BLaER1 (cell line): Measurements from ENCODE around the gene ANTXR2.

Source experiments
- H3K27ac ChIP-seq: shearing (Covaris generic); formaldehyde crosslinking; 2 replicates; pipeline ENCODE4 v1.8.1; 2022
- H3K27me3 ChIP-seq: shearing (Covaris generic); formaldehyde crosslinking; 2 replicates; pipeline ENCODE4 v1.8.1; 2022
- H3K36me3 ChIP-seq: shearing (Covaris generic); formaldehyde crosslinking; 2 replicates; pipeline ENCODE4 v1.8.1; 2022
- H3K4me1 ChIP-seq: shearing (Covaris generic); formaldehyde crosslinking; 2 replicates; pipeline ENCODE4 v1.8.1; 2022
- H3K4me2 ChIP-seq: shearing (Covaris generic); formaldehyde crosslinking; 2 replicates; pipeline ENCODE4 v1.8.1; 2022
- H3K4me3 ChIP-seq: shearing (Covaris generic); formaldehyde crosslinking; 2 replicates; pipeline ENCODE4 v1.8.1; 2022
- H3K9ac ChIP-seq: shearing (Covaris generic); formaldehyde crosslinking; 2 replicates; pipeline ENCODE4 v1.8.1; 2022
- H3K9me3 ChIP-seq: shearing (Covaris generic); formaldehyde crosslinking; 2 replicates; pipeline ENCODE4 v1.8.1; 2022
- H4K20me1 ChIP-seq: shearing (Covaris generic); formaldehyde crosslinking; 2 replicates; pipeline ENCODE4 v1.8.1; 2022
- Cebpa-rat ChIP-seq: shearing (Covaris generic); IDR thresholded peaks from 2 replicates; pipeline ENCODE4 v1.8.1; 2022

The ANTXR2 gene

DNA sequence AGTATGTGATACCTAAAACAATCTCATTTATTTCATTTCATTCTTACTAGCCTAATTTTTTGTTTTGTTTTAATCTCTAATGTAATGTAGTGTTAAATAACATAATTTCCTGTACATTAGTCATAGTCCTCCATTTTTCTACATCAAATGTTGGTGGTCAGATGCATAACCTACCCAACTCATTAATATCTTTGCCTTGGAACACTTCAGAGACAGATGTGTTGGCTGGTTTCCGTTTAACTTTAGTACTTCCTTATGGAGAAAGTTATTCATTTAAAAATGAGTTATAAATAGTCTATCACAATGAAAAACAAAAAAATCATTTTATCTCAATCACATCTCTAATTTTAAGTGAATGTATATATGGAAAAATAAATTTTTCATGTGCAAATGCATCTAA lies 190.2 kb downstream of the ANTXR2 start:
- no peak for TF ChIP-seq Cebpa-rat
- no peaks in the 10 kb centered on the region for H3K36me3 ChIP-seq
- H3K27me3 ChIP-seq, result no peaks in the 10 kb centered on the region
- no peak overlapping the region for H3K4me2 ChIP-seq
- H3K4me1 ChIP-seq, result 0 out of 2 replicates have a peak, but pooled peaks cover 4% of the 10 kb centered on the region
- no peak overlapping the region for H3K9ac ChIP-seq
- H3K4me3 ChIP-seq, result no peak overlapping the region
- no peaks in the 10 kb centered on the region for H3K9me3 ChIP-seq
- no peak overlapping the region for H3K27ac ChIP-seq
- no peaks in the 10 kb centered on the region for H4K20me1 ChIP-seq

DNA sequence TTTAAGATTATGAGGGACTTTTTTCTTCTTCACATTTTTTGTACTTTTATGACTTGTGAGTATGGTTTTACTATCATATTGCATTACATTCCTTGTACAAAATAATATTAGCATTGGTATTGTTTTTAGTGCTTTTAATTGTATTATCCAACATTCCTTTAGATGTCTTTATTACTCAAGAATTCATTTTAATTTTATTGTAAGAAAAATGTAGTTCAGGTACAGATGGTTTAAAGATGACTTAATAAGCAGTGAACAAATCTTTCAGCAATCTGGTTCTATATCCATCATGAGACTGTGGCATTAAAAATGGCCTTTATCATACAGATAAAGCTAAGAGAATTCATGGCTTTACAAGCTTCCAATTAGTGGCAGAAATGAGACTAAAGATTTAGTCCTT lies 191.6 kb downstream of the ANTXR2 start:
- Histone ChIP-seq H3K4me1 (0 out of 2 replicates have a peak, but pooled peaks cover 2% of the 10 kb centered on the region), H3K4me2 (no peak overlapping the region), H3K27me3 (no peaks in the 10 kb centered on the region), H3K9ac (no peak overlapping the region), H3K27ac (no peak overlapping the region), H3K4me3 (no peak overlapping the region), H4K20me1 (no peaks in the 10 kb centered on the region), H3K9me3 (no peaks in the 10 kb centered on the region), H3K36me3 (no peaks in the 10 kb centered on the region)
- no peak for TF ChIP-seq Cebpa-rat

DNA sequence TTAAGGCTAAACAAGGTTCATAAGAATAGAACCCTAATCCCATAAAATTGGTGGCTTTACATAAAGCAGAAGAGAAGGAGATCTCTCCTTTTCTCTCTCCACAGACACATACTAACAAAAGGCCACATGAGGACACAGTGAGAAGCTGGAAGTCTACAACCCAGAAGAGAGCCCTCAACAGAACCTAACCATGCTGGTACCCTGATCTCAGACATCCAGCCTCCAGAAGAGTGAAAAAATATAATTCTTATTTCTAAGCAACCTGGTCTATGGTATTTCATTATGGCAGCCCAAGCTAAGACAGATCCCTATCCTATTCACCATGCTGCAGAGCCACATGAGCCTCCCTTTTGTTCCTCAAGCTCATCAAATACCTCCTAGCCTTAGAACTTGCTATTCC lies 195.5 kb downstream of the ANTXR2 start:
- no peak for TF ChIP-seq Cebpa-rat
- Histone ChIP-seq H3K4me3 (no peak overlapping the region), H3K27me3 (no peaks in the 10 kb centered on the region), H3K9ac (no peak overlapping the region), H3K27ac (no peak overlapping the region), H4K20me1 (no peaks in the 10 kb centered on the region), H3K4me1 (no peaks in the 10 kb centered on the region), H3K36me3 (no peaks in the 10 kb centered on the region), H3K9me3 (no peaks in the 10 kb centered on the region), H3K4me2 (no peak overlapping the region)

DNA sequence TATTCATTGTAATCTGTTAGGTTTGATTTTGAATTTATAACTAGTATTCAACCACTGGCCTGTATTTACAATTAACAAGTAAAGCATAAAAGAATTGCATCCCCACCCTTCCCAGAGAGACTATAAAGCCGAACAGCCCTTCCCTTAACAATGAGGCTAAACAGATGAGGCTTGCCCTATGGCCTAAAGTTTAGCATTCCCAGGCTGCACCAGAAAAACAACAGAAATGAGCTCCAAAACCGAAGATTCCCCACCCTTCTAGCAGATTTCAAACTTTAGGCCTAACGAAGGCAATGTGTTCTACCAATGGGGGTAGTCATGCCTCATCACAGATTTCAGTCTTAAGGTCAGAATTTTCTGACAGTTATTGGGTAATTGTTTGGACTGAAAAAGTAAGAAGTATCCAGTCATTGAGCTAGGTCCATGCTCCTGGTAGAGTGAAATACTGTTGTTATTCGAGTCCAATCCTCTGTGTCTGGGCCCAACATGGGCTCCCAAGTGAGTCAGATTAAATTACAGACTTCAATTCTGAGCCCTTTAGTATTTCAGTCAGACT lies 197.6 kb downstream of the ANTXR2 start:
- no peaks in the 10 kb centered on the region for H4K20me1 ChIP-seq
- H3K4me2 ChIP-seq, result no peak overlapping the region
- H3K9ac ChIP-seq, result no peak overlapping the region
- no peaks in the 10 kb centered on the region for H3K27me3 ChIP-seq
- no peak overlapping the region for H3K27ac ChIP-seq
- no peaks in the 10 kb centered on the region for H3K9me3 ChIP-seq
- H3K36me3 ChIP-seq, result no peaks in the 10 kb centered on the region
- no peak for TF ChIP-seq Cebpa-rat
- no peak overlapping the region for H3K4me3 ChIP-seq
- no peaks in the 10 kb centered on the region for H3K4me1 ChIP-seq

DNA sequence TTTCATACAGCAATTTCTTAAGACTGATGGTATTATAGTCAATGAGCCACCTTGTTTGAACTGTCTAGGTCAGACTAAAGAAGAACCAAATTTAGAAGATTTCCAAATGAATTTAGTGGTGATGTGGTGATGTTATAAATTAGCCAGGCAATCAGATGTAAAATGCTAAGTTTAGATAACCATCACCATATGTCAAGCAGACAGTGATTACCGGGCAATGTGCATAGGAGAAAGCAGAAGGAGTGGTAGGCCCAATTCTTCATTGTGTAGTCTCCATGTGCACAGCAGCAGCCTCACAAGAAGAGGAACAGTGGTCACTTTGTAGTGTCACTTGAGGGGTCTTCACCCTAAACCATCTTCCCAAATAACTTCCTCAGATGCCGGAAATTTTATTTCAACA lies 198.8 kb downstream of the ANTXR2 start:
- Histone ChIP-seq H3K36me3 (no peaks in the 10 kb centered on the region), H4K20me1 (no peaks in the 10 kb centered on the region), H3K4me1 (no peaks in the 10 kb centered on the region), H3K9ac (no peak overlapping the region), H3K27me3 (no peaks in the 10 kb centered on the region), H3K27ac (no peak overlapping the region), H3K4me3 (no peak overlapping the region), H3K9me3 (no peaks in the 10 kb centered on the region), H3K4me2 (no peak overlapping the region)
- TF ChIP-seq Cebpa-rat, result no peak

DNA sequence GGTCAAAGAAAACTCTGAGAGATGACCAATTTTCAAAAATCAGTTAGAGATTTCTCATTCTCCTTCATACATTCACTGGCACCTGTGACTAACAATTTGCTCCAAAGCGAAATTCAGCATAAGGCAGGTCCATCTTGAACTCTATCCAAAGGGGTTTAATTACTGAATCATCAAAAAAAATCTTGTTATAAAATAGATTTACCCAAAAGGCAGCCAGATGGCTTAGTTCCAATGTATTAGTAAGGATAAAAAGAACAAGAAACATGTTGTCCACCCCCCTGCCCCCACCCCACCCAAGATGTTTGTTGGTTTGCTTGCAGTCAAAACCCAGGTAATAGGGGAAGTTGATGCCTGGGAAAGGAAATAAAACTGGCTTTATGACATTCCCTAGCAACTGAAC lies 200.3 kb downstream of the ANTXR2 start:
- no peak for TF ChIP-seq Cebpa-rat
- no peaks in the 10 kb centered on the region for H3K36me3 ChIP-seq
- no peak overlapping the region for H3K4me2 ChIP-seq
- H3K9me3 ChIP-seq, result no peaks in the 10 kb centered on the region
- H4K20me1 ChIP-seq, result no peaks in the 10 kb centered on the region
- H3K9ac ChIP-seq, result no peak overlapping the region
- H3K27ac ChIP-seq, result no peak overlapping the region
- no peaks in the 10 kb centered on the region for H3K4me1 ChIP-seq
- no peak overlapping the region for H3K4me3 ChIP-seq
- no peaks in the 10 kb centered on the region for H3K27me3 ChIP-seq

DNA sequence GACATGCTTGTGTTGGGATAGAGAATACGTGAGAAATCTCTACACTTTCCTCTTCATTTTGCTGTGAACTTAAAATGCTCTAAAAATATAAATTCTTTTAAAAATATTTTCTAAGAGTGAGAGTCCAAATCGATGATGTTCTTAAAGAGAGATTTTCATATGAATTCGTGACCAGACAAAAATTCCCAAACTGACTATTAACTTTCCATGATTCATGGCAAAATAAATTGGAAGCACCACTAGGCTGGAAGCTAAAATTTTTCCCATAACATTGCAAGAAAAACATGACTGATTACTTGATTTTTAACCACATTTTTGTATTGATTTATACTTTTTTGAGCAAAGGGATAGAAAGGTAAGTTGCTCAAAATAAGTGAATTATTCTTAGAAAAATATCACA lies 201.1 kb downstream of the ANTXR2 start:
- H3K4me2 ChIP-seq, result no peak overlapping the region
- no peaks in the 10 kb centered on the region for H3K27me3 ChIP-seq
- no peak overlapping the region for H3K4me3 ChIP-seq
- H3K9ac ChIP-seq, result no peak overlapping the region
- no peaks in the 10 kb centered on the region for H3K4me1 ChIP-seq
- no peaks in the 10 kb centered on the region for H3K9me3 ChIP-seq
- no peaks in the 10 kb centered on the region for H4K20me1 ChIP-seq
- H3K36me3 ChIP-seq, result no peaks in the 10 kb centered on the region
- TF ChIP-seq Cebpa-rat, result no peak
- no peak overlapping the region for H3K27ac ChIP-seq

DNA sequence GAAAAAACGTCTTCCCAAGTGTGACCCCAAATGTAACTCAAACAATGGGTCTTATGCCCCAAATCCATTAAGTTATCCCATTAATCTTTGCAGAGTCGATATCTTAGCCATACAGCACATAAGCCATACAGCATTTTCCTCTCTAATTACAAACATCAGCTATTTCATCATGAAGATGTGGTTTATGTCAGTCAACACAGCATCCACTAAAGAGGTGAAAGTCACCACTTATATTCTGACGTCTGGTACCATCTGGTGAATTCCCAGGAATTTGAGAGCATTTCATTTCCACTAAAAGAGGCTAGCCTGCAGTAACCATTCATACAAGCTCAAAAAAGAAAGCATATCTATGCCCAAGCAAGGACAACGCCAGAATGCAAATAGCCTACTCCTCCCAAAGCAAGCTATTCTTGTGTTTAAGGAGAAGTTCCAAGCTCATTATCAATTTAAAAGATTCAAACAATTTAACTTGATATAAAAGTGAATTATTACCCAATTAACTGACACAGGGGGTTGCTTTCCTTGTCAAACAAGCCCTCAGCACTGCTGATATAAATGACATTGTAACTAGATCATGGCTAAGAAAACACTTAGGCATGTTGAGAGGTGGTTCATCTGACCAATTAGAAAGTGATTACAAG lies 203.3 kb downstream of the ANTXR2 start:
- Histone ChIP-seq H3K27me3 (no peaks in the 10 kb centered on the region), H3K27ac (no peak overlapping the region), H3K9me3 (no peaks in the 10 kb centered on the region), H3K4me2 (no peak overlapping the region), H3K36me3 (no peaks in the 10 kb centered on the region), H3K4me3 (no peak overlapping the region), H3K9ac (no peak overlapping the region), H3K4me1 (no peaks in the 10 kb centered on the region), H4K20me1 (no peaks in the 10 kb centered on the region)
- TF ChIP-seq Cebpa-rat, result no peak

DNA sequence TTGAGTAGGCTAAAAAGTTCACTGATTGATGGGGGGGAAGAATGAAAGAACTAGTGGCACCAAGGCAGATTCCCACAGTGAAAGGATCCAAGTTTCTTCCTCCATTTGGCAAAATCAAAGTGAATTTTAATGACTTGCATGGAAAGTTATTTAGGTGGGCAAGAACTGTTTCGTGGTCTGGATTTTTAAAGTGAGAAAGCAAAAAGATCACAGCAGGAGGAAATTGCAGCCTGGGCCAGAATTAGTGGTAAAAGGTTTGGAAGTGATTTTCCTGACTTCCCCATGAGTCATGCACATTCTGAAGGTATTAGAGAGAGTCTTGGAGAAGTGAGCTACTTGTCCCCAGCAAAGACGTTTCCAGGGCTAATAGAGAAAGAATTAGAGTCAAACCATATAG lies 207.8 kb downstream of the ANTXR2 start:
- Histone ChIP-seq H3K4me2 (no peak overlapping the region), H3K27ac (no peak overlapping the region)

DNA sequence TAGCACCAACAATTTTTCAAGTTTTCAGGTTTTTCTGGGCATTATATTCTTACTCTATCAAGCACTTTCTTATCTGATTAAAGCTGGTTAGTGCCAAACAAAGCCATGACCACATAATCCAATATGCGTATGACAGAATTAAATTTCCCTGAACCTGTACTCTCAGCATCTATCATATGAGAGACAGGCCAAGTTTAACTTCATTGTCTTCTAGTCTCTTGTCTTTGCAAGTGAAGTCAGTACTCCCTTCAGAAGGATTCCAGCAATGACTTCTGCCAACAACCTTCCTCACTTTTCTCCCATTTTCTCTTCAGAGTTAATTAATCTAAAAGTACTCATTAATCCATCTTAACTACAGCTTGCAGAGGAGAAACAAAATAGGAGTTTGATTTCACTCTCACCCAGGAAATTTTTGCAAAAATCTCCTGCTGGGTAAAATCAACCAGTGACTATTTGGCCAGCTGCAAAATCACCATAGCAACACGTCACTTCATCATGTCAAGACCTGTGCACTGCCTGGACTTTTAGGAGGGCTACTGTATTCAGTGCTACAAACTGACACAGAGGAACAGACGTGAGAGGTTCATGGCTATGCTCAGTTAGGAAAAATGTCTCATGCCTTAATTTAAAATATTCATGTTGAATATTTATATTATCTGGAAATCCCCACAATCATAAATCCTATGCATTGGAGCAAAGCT lies 208.4 kb downstream of the ANTXR2 start:
- no peaks in the 10 kb centered on the region for H4K20me1 ChIP-seq
- TF ChIP-seq Cebpa-rat, result no peak

More for the DNA sequence above, 207.8 kb downstream of the ANTXR2 start:
- H3K36me3 ChIP-seq, result no peaks in the 10 kb centered on the region
- H3K9ac ChIP-seq, result no peak overlapping the region
- H3K4me1 ChIP-seq, result no peaks in the 10 kb centered on the region
- H4K20me1 ChIP-seq, result no peaks in the 10 kb centered on the region
- no peaks in the 10 kb centered on the region for H3K27me3 ChIP-seq
- no peak overlapping the region for H3K4me3 ChIP-seq
- no peaks in the 10 kb centered on the region for H3K9me3 ChIP-seq
- TF ChIP-seq Cebpa-rat, result no peak

More for the DNA sequence above, 208.4 kb downstream of the ANTXR2 start:
- Histone ChIP-seq H3K36me3 (no peaks in the 10 kb centered on the region), H3K9ac (no peak overlapping the region), H3K4me2 (no peak overlapping the region), H3K4me3 (no peak overlapping the region), H3K9me3 (no peaks in the 10 kb centered on the region), H3K27me3 (no peaks in the 10 kb centered on the region), H3K4me1 (no peaks in the 10 kb centered on the region), H3K27ac (no peak overlapping the region)
